Left renal pelvis (tissue), 4 donors: ENCODE results near the gene CDC123. TPM values are rescaled to one million over a fixed set of nuclear protein-coding genes. Genes with fewer than 3 reads are reported as not detected.
"Not testable (repeated sequence)": the region's sequence is repeated elsewhere in the genome, so short reads cannot be mapped to it uniquely, and the experiment has no call there.

Experiments
- DNase-seq, 4 donors: peaks; one replicate each; pipeline ENCODE4 v3.0.0-alpha.2; 2013; ENCODE audit warnings: low read depth in 4 of 4, low spot score in 3 of 4
- polyA plus RNA-seq, 4 donors: library from polyadenylated mRNA; unstranded; fragments of 120-200 nt; gene quantifications; one replicate each; pipeline ENCODE4 v1.2.1, GENCODE V29; 2013; ENCODE audit not compliant: insufficient read length in 4 of 4

Gene CDC123
- polyA plus RNA-seq, 4 donors: 100 to 145 (median 124) TPM

DNA sequence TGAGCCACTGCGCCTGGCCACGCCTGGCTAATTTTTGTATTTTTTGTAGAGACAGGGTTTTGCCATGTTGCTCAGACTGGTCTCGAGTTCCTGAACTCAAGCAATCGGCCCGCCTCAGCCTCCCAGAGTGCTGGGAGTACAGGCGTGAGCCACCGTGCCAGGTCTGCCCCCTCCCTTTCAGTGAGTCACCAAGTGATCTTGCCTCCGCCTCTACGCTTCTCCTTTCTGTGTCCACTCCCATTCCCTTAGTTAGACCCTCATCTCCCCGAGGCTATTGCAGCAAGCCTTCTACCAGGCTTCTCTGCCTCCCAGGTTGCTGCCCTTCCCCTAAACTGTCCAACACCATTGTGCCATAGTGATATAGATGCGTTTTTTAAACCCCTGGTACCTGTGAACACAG is 32.9 kb downstream of the CDC123 start:
- DNase-seq: no peak

DNA sequence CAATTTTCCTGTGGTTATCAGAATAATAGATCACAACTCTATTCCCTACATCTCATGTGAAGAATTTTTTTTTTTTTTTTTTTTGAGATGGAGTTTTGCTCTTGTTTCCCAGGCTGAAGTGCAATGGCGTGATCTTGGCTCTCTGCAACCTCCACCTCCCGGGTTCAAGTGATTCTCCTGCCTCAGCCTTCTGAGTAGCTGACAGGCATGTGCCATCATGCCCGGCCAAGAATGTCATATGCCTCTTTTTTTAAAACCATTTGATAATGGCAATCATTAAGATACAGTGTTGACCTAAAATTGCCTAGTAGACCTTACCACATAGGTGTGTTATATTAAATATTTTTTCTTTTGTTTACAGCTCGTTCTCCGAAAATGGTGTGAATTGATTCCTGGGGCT is 38.7 kb downstream of the CDC123 start:
- DNase-seq: not testable (repeated sequence)

DNA sequence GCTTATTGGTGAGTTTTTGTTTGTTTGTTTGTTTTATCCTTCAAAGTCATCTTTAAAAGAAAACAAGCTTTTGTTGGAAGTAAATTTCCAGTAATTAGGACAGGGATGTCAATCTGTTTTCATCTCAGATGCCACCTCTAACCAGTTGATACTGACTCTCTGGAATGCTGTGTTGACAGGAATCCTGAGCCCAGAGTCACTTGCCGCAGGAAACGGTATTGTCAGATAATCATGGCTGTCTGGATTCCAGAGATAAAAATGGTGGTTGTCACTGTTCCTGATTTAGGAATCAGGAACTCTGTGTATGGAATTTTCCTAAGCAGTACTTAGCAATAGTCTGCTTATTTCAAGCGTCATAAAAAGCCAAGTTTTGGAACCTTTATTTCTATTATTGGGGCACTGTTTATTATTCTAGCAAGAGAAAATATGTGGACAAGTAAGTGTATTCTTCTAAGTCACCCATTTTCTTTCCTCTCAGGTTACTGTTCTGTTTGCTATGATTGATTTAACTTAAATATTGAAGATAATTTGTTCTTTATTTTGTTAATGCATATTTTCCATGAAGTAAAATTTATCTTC is 39.2 kb downstream of the CDC123 start:
- no peak for DNase-seq

DNA sequence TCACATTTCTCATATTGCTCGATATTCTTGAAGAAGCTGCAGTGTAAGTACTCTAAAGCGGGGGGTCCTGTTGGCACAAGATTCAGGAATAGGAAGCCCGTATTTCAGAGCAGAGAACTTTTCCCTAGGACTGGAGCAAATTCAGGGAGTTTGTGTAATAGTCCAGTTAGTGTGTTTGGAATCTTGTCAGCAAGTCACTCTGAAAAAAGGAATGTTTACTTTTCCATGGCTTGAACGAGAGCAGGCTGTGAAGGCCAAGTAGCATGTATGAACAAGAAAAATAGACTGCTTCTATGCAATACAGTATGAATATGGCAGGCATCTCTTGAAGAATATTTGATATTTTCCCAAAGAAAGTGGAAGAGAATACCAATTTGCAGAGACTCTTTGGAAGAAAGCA is 39.8 kb downstream of the CDC123 start:
- DNase-seq: no peak

DNA sequence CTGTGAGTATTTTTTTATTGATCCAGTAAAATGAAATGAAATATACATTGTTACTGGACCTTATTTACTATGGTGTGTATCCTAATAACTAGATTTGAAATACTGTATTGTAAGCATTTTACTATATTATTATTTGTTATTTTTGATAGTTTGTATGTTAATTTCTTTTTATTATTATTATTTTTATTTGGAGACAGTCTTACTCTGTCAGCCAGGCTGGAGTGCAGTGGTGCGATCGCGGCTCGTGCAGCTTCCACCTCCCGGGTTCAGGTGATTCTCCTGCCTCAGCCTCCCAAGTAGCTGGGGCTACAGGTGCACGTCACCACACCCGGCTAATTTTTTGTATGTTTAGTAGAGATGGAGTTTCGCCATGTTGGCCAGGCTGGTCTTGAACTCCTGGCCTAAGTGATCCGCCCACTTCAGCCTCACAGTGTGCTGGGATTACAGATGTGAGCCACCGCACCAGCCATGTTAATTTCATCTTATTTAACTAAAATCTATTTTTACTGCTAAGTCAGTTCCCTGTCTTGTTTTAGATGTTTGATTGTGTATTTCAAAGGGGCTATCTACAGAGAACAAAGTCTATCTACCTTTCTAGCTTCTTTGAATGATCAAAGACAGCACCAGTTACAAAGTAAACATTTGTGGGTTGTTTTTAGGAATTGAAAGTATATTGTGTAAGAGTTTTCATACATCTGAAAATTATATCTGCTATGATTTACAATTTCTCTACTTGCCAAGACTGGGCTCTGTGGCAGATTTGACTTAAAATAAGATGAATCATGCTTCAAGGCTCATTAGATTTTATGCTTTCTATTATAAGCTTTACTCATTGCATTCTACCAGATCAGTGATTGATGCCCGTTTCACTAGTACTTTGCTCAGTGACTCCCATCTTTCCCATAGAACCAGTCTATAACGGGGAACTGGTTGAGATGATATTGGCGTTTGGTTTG is 41.6 kb downstream of the CDC123 start:
- no peak for DNase-seq

DNA sequence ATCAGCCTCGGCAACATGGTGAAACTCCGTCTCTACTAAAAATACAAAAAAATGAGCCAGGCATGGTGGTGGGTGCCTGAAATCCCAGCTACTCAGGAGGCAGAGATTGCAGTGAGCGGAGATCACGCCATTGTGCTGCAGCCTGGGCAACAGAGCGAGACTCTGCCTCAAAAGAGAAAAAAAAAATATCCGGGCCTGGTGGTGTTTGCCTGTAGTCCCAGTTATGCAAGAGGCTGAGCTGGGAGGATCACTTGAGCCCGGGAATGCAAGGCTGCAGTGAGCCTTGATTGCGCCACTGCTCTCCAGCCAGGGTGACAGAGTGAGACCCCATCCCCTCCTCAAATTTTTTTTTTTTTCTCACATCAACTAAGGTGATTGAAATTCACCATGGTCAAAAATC is 42.8 kb downstream of the CDC123 start:
- DNase-seq: no peak

DNA sequence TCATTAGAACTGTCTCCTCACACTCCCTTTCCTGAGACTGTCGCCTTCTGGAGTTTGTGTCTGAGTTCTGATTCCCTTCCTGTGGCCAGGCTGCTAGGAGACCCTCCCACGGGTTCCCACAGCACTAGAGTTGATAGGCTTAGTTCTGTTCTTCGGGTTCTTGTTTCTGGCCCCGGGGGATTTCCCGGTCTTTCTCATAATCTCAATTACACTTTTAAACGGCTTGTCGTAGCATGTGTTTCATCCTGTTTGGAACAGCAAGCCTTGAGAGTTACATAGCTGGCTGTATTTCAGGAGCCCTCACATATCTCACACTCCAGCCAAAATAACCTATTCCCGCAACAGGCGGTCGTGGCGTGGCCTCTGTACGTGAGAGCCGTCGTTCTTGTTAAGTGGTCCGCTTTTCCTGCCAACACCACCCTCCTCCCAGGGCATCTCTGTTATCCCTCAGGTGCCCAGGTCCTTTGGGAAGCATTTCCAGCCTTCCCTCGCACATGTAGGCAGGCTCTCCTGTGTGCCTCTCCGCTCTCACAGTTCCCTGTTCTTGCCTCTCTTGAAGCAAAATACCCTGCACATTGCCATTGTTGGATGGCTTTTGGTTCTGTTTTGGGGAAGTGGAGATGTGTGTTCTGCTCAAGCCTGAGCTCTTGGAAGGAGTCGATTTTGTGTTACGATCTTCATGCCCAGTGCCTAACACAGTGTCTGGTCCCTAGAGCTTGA is 46.0 kb downstream of the CDC123 start:
- no peak for DNase-seq

DNA sequence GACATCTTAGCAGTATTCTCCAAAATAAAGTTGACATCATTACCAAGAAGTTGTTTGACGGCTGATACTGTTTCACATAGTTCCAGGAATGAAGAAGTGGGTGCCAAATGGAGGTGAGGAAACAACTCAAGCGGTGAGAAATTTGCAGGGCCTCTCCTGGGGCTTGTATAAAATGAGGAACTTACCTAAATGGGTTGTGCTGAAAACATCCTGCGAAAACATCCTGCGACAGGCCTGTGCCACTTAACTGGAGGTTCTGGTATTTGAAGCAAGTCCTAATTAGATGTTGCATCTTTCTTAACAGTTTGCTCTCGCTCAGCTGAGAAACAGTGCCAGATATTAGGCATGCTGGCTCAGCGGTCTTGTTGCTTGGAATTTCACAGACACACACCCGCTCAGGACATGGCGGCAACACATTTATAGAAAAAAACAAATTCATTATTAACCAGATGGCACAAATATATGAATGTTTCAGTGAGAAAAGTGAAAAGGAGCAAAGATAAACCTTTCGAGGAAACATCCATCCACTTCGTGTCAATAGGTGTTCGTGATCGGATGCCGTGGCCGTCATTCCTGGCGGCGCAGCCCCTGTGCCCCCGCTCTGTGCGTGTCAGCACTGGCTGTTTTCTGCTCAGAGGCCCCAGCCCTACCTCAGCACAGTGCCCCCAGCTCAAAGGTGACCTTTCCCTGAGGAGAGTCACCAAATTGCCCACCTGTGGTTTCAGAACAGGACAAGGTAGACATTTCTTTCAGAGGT is 48.1 kb downstream of the CDC123 start:
- DNase-seq: no peak

DNA sequence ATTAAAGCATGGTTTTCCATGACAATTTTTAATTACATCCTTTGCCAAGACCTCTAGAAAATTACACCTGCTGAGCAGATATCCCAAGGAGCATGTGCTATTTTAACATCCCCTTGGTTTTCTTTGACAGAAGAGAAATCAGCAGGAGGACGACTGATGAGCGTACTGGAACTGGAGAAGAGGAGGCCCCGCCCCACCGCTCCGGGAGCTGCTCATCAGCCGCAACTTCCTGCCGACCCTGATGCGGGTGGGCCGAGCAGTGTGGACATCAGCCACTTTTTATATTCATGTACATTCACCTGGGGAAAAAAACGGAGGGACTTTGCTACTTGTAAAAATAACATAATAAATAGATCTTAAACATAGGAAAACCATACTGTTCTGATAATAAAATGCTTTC is 54.2 kb downstream of the CDC123 start:
- DNase-seq: no peak

DNA sequence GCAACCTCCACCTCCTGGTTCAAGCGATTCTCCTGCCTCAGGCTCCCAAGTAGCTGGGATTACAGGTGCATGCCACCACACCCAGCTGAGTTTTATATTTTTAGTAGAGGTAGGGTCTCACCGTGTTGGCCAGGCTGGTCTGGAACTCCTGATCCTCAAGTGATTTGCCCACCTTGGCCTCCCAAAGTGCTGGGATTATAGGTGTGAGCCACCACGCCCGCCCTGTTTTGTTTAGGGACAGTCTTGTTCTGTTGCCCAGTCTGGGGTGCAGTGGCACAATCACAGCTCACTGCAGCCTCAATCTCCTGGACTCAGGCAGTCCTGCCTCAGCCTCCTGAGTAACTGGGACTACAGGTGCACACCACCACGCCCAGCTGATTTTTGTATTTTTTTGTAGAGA is 54.7 kb downstream of the CDC123 start:
- DNase-seq: not testable (repeated sequence)

DNA sequence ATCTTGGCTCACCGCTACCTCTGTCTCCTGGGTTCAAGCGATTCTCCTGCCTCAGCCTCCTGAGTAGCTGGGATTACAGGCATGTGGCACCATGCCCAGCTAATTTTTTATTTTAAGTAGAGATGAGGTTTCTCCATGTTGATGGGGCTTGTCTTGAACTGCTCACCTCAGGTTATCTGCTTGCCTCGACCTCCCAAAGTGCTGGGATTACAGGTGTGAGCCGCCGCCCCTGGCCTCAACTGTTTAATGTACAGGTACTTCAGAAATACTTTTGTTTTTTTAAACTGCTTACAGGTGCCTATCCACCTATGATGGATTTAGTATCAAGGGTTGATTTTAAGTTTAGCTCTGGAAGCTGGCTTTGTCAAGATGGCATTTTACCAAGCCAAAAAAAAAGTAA is 55.6 kb downstream of the CDC123 start:
- DNase-seq: no peak

DNA sequence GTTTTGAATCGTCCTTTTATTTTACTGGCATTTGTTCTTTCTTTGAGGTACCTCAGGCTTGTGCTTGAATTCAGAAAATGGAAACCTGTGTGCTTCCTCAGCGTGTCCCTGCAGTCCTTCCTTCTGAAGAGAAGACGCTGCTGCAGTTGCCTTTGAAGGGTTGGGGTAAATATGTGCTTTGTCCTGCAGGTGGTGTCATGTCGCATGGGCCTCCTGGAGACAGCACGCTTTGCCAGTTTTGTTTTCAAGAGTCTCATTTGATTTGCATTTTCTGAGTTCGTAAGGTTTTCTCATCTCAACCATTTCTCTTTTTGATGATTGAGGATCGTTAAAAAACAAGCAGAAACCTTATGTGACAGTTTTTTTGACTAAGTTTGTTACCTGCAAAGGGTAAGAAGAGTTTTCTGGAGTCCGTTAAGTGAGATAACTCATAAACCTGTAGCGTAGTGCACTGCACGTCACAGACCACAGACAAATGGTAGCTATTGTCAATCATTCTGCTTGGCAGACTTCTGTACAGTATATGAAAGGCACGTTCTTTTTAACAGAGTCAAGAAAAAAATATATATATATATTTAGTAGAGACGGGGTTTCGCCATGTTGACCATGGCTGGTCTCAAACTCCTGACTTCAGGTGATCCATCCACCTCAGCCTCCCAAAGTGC is 57.0 kb downstream of the CDC123 start:
- DNase-seq: no peak

DNA sequence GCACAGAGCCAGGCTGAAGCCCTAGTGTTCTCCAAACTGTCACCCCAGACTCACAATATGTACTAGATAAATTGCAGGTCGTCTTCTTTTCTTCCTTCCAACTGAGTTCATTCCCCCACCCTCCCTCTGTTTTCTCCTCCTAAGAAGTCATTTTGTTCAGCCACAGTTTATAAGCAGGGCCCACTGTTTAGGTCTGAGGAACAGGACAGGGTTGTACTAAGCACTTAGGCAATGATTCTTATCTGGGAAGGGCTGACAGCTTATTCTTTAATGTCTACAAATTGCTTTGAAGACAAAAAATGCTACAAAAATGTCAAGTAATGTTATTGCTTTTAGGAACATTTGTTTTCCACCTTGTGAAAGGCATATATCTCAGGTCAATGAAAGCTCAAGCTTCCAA is 59.1 kb downstream of the CDC123 start:
- no peak for DNase-seq

DNA sequence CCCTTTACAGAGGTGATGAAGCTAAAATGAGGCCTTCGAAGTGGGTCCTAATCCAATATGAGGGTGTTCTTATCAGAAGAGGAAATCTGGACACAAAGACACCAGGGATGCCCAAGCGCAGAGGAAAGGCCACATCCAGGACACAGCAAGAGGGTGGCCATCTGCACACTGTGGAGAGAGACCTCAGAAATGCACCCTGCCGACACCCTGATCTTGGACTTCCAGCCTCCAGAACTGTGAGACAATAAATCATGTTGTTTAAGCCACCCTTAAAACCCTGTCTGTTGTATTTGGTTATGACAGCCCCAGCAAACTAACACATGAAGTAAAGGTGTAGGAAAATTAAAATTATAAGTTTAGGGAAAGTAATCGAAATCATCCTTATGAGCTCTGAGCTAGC is 64.0 kb downstream of the CDC123 start:
- DNase-seq: no peak

DNA sequence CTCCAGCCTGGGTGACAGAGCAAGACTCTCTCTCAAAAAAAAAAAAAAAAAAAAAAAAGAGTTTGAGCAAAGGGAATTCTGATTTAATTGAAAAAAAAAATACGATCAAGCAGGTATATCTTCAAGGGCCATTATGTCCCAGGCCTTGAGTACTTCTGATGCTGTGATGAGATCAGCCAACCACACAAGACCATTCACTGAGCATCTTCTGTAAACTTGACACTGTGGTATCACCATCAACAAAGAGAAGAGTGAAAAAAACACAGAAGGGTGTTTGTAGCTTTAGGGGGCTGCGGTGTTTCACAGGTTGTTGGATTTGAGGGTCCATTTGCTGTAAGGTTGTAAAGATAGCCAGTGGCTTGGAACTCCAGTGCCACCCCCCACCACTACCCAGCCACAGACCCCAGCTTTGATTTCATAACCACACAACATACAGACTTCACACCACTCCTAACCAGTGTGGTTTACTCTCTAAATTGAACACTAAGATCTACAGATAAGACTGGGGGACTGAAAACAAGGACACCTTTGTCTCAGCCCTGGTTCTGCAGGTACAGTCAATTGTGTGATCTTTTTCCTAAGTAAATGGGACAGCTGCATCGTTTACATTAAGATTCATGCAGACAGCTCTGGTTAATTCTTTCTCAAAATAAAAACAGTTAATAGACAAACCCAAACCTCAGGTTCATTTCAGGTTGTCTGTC is 66.4 kb downstream of the CDC123 start:
- DNase-seq: no peak

DNA sequence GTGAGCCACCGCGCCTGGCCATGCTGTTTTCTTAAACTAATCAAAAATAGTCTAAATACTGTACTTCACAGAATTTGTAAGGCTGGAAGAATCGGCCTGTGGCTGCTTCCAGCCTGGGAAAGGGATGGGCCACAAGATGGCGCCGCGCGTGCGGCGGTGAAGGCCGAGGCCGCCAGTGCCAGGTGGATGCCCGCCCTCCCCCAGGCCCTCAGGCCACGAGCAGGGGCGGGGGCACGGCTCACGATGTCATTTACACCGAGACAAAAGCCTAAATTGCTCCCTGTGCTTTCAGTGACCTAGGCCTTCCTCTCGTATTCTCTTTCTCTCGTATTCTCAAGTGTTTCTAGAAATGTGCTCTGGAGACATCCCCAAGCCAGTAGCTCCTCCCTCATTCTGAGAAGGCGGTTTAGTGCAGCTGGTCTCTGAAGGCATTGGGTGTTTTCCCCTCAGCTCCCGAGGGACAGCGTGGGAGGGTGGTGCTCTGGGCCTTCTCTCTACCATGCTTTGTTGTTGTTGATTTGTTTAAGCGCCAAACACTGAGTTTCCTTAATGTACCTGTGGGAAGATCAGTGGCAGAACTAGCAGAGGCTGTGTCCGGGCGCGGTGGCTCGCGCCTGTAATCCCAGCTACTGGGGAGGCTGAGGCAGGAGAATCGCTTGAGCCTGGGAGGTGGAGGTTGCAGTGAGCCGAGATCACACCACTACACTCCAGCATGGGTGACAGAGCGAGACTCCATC is 68.4 kb downstream of the CDC123 start:
- DNase-seq: peak; percentile 37 to 59 (median 52)

DNA sequence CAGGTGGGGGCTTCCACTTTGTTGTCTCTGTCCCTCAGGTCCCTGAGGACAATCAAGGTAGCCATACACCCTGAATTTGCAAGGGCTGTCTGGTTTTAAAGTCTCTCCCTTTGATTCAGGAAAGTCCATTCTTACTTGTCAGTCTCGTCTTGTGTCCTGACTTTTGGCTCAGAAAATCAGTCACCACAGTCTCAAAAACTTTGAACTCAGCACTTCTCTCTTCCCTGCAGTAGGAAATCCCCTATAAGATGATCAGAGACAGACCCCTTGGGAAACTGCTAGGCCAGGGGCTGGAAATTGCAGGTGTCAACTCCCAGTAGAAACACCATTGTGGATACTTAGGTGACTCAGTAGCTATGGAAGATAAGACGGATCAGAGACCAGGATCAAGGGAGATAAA is 73.1 kb downstream of the CDC123 start:
- no peak for DNase-seq

DNA sequence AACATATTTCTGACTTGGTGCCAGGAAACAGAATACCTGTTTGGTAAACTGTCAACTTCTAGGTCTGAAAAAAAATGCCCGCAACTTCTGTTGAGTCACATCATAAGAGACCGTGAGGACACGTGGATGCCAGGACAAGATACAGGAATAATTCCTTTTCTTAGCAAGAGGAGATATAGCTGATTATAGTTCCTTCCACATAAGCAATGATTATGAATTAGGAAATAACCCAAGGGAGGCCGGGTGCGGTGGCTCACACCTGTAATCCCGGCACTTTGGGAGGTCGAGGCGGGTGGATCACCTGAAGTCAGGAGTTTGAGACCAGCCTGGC is 75.2 kb downstream of the CDC123 start:
- no peak for DNase-seq

DNA sequence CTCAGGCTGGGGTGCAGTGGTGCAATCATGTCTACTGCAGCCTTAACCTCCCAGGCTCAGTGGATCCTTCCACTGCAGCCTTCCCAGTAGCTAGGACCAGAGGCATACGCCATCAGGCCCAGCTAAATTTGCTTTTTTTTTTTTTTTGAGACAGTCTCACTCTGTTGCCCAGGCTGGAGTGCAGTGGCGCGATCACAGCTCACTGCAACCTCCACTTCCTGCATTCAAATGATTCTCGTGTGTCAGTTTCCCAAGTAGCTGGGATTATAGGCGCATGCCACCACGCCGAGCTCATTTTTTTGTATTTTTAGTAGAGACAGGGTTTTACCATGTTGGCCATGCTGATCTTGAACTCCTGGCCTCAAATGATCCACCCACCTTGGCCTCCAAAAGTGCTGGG is 81.9 kb downstream of the CDC123 start:
- DNase-seq: not testable (repeated sequence)
